Spleen (tissue), 7 donors: Measurements from ENCODE around the gene FGD4.

ENCODE experiments used
- POLR2A ChIP-seq, 3 donors: fragments of 450-650 bp; IDR thresholded peaks; one replicate each; pipeline ENCODE4 v1.5.1; 2017; ENCODE audit warnings: antibody characterized with exemption in 3 of 3, mild to moderate bottlenecking in 1 of 3
- TF ChIP-seq, protein P1 (sequence below), 11 experiments: fragments of 200-600 bp in 7 of 11; fragments of 450-650 bp in 4 of 11; sonication (generic) in 4 of 11; IDR thresholded peaks in 8 of 11; conservative IDR thresholded peaks in 3 of 11; 1 replicate in 7 of 11; 2 replicates in 4 of 11; pipeline versions ENCODE4 v1.4.0 to v1.8.0; 2016 to 2021; ENCODE audit warnings: antibody characterized with exemption in 11 of 11, inconsistent platforms in 4 of 11, mild to moderate bottlenecking in 1 of 11
- donor health status: DM: no; HTN: no; CAD: no; lungs with moderate emphysema.
- donor health status: DM: no; HTN: no; CAD: no.
- donor health status: DM: no; HTN: no; CAD: no.

GRCh38 chr12:32536000-32536345, 136.6 kb downstream of the FGD4 start:
- TF ChIP-seq, protein P1, sequence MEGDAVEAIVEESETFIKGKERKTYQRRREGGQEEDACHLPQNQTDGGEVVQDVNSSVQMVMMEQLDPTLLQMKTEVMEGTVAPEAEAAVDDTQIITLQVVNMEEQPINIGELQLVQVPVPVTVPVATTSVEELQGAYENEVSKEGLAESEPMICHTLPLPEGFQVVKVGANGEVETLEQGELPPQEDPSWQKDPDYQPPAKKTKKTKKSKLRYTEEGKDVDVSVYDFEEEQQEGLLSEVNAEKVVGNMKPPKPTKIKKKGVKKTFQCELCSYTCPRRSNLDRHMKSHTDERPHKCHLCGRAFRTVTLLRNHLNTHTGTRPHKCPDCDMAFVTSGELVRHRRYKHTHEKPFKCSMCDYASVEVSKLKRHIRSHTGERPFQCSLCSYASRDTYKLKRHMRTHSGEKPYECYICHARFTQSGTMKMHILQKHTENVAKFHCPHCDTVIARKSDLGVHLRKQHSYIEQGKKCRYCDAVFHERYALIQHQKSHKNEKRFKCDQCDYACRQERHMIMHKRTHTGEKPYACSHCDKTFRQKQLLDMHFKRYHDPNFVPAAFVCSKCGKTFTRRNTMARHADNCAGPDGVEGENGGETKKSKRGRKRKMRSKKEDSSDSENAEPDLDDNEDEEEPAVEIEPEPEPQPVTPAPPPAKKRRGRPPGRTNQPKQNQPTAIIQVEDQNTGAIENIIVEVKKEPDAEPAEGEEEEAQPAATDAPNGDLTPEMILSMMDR (IDR thresholded peaks at IDR 0.05 in 8 of 11, conservative IDR thresholded peaks at IDR 0.05 in 3 of 11): no peak
- TF ChIP-seq POLR2A (IDR thresholded peaks at IDR 0.05): no peak
